Measurements from ENCODE around the gene ANKS1B.
"Not testable (repeated sequence)": the region's sequence is repeated elsewhere in the genome, so short reads cannot be mapped to it uniquely, and the experiment has no call there.

The ANKS1B gene

DNA sequence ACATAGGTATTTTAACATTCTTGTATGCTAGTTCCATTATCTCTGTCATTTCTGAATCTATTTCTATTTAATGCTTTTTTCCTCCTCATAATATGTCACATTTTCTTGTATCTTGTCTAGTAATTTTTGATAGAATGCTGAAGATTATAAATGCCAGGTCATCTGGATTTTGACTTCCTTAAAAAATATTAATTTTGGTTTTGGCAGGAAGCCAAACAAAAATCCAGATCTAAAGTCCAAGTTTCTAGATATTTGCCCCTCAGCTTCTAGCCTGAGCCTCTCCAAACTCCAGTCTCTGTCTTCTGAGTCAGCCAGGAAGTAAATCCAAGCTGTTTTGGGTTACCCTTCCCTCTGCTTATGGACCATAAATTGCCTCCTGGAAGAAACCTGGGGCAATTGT lies 1004.2 kb downstream of the ANKS1B start:
- no peak for DNase-seq

- DNase-seq: no peak
Measured at GRCh38 chr12:98977186-98977585, 1007.5 kb downstream of the ANKS1B start.

DNA sequence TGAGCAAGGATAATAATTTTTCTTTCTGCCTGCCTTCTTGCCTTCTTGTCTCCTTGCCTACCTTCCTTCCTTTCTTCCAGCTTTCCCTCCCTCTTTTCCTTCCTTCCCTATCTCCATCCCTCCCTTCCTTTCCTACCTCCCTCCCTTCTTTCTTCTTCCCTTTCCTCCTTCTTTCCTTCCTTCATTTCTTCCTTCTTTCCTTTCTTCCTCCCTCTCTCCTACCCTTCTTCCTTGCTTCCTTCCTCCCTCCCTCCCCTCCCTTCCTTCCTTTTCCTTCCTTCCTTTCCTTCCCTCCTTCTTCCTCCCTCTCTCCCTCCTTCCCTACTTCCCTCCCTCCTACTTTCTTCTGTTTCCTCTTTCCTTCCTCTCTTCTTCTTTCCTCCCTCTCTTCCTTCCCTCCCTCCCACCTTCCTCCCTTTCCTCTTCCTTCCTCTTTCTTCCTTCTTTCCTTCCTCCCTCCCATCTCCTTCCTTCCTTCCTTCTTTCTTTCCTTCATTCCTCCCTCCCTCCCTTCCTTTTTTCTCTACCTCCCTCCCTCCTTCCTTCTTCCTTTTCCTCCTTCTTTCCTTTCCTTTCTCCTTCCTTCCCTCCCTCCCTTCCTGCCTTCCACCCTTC lies 1009.9 kb downstream of the ANKS1B start:
- no peak for DNase-seq

- DNase-seq: no peak
Measured at GRCh38 chr12:98973395-98973794, 1011.3 kb downstream of the ANKS1B start.

DNA sequence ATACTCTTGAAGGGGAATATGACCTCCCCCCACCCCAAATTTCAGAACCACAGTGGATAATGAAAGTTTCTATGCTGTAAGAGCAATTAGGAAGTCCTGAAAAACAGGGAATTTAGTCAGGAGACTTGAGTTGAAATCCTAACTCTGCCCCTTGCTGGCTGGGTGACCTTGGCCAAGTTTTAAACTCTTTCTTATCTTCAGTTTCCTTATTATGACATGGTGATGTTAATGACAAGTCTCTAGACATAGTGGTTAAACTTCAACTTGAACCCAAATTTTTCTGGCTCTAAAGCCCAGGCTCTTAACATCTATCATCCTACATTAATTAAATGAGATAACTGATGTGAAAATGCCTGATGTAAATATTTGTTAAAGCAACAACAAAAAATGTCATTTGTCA lies 1013.8 kb downstream of the ANKS1B start:
- DNase-seq: no peak

DNA sequence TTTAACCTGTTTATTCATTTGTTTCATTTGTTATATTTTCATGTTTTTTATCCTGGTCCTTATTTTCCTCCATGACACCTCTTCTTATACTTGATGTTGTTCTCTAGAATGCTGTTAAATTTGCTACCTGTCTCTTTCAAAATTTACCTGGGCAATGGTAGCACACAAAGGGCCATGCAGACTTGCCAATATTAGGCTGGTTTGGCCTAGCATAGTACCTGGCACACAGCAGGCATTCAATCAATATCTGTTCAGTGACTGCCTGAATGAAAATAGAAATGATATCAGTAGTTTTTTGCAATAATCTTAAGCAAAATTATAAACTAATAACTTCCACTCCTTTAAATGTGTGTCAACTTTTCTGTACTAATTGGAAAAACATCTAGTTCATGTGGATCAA lies 1014.5 kb downstream of the ANKS1B start:
- DNase-seq: no peak

DNA sequence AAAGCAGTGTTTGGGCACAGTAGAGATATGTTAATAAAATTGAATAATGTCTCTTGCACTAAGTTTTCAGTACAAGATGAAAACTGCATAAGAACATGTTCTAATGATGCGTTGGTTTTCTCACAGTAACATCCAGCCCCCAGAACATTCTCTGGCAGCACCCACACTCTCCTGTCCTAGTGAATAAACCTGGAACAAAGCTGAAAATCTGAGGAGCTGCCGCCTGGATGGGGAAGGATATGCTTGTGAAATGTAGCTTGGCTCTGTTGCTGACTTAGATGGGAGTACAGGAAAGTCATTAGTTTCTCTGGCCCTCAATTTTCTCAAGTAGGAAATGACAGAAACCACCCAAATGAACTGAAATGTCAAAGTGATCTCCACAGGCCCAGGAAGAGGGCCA lies 1015.8 kb downstream of the ANKS1B start:
- no peak for DNase-seq

DNA sequence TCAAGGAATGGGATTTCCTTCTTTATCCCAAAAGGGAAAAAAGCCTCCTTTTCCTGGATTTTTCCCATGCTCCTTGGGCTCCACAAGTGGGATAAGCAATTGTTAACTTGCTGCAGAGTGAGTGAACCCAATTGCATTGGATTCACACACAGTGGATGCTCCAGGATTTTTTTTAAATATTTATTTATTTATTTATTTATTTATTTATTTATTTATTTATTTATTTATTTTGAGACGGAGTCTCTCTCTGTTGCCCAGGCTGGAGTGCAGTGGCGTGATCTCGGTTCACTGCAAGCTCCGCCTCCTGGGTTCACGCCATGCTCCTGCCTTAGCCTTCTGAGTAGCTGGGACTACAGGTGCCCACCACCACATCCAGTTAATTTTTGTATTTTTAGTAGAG lies 1027.6 kb downstream of the ANKS1B start:
- not testable (repeated sequence) for DNase-seq

DNA sequence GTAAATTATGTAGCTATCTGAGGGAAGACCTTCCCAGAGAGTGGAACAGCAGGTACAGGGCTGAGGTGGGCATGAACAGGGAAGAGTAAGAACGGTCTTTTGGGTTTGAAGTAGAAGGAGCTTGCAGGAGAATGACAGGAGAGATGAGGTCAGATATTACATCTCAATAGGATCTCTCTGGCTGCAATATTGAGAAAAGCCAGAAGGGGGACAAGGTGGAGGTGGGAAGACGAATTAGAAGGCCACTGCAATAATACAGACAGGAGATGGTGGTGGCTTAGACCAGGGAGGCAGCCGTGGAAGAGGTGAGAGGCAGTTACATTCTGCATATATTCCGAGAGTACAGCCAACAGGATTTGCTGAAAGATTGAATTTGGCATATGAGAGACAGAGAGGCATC lies 1029.5 kb downstream of the ANKS1B start:
- DNase-seq: peak in 1 of 3 donors; percentile 1

GRCh38 chr12:98954506-98954905 lies 1030.2 kb downstream of the ANKS1B start:
- DNase-seq: no peak

- DNase-seq: no peak
Measured at GRCh38 chr12:98951406-98951805, 1033.3 kb downstream of the ANKS1B start.

GRCh38 chr12:98948343-98948949 lies 1036.3 kb downstream of the ANKS1B start:
- DNase-seq: no peak

GRCh38 chr12:98945864-98946263 lies 1038.9 kb downstream of the ANKS1B start:
- no peak for DNase-seq

DNA sequence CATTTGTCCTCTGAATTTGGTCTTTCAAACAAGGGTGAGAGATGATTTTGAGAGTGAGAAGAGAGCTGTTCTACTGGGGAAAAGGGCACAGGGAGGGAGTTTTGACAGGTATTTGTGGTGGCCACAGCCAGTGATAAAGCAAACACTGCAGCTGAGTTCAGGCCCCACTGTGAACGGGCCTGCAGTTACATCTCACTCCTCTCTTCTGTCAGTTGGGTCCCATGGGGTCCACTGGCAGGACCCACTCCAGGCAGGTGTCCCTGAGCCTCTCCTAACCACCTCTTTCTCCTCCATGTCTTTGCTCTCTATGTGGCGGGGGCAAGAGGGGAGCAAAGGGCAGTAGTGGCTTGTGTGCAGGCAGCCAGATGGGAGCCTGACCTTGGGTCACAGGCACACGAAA lies 1044.8 kb downstream of the ANKS1B start:
- no peak for DNase-seq

- DNase-seq: no peak
Measured at GRCh38 chr12:98939350-98939749, 1045.4 kb downstream of the ANKS1B start.

DNA sequence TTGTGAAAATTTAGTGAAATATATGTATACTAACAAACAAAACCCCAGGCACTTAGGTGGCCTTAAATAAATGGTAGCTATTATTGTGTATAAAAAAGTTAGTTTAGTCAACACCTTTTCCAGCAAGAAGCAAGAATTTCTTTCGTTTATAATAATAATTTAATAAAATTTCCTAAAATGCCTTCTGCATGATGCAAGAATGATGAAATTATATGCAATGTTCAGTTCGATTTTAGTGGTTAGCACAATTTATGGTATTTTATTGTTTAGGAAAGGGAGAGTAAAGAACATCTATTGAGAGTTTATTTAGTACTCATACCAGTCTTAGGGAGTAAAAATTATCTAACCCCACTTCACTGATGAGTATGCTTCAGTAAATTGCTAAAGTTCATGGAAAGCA lies 1048.9 kb downstream of the ANKS1B start:
- DNase-seq: no peak

DNA sequence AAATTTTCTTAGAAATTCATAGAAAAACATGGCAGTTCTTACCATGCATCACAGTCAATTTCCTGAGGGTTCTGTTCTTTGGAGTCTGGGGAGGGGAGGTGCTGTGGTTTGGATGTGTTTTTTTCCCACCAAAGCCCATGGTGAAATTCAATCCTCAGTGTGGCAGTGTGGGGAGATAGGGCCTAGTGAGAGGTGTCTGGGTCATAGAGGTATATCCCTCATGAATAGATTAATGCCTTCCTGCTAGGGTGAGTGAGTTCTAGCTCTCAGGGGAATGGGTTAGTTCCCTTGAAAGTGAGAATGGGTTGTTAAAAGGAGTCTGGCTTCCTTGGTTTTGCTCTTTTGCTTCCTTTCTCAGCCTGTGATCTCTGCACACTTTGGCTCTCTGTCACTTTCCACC lies 1061.9 kb downstream of the ANKS1B start:
- no peak for DNase-seq

GRCh38 chr12:98918176-98918863 lies 1066.4 kb downstream of the ANKS1B start:
- no peak for DNase-seq

DNA sequence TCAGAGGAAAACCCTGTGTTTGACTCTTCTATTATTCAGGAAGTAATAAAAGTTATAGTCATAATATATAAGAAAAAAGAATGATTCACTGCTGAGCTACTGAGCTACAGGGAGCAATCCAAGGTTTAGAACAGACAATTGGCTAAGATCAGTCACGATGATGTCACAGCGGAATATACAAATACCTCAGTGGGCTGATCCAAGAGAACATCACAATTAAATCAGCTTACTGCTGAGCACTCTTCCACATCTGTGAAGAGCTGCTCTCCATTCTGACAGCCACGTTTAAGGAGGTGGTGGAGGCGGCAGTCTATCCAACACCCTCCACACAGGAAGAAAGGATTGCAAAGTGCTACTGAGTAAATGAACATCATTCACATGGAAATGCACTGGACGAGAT lies 1068.6 kb downstream of the ANKS1B start:
- no peak for DNase-seq

DNA sequence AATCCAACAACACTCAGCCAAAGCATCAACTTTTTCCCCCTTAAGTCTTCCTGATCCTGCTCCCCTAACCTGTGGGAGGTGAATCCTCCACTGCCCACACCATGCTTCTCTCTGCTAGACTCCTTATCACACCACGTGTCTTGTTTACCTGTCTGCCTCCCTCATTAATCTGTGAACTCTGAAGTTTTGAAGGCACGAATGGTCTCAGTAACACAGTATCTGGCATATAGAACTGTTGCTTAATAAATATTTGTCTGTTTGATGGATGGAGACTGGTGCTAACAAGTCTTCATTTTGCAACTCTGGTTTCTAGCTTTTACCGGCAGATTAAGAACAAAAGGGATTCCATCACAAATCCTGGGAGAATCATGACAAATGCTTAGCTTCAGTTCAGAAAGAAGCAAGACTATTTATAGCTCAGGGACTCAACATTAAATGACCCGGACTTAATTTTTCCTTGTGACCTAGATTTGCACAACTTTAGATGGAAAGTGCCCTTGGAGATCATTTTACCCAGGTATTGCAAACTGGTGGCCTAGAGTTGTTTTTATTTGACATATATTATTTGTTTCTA lies 1072.2 kb downstream of the ANKS1B start:
- DNase-seq: no peak

DNA sequence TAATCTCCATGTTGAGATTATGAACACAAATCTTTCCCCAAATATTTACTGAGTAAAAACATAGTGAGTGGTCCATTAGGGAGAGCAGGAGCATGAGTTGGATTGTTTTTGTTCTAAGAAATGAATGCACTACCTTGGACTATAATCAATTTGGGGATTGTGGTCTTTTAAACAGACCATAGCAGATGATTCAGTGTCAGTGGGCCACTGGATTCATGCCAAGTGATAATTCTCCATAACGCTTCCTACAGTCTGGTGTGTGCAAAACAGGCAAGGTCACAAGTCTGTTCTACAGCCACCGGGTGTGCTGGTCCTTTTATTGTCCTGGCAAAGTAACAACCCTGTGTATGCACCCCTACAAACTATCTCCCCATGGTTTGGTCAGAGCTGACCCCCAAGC lies 1073.3 kb downstream of the ANKS1B start:
- no peak for DNase-seq

DNA sequence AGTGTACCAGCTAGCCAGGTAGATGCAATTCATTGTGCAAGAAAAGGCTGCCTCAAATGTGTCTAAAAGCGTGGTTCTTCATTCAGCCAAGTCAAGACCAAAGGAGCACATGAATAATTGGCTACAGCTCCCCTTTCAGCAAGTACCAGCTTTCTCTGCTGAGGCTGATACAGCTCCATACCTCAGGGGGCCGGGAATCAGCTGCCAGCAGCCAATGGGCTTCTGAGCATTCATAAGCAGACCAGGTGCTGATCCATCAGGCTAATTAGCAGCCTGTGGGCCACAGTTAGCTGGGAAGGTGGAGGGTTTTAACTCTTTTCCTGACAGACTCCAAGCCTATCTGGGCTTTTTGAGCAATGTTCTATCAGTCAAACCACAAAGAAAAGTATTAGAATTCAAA lies 1075.0 kb downstream of the ANKS1B start:
- no peak for DNase-seq

DNA sequence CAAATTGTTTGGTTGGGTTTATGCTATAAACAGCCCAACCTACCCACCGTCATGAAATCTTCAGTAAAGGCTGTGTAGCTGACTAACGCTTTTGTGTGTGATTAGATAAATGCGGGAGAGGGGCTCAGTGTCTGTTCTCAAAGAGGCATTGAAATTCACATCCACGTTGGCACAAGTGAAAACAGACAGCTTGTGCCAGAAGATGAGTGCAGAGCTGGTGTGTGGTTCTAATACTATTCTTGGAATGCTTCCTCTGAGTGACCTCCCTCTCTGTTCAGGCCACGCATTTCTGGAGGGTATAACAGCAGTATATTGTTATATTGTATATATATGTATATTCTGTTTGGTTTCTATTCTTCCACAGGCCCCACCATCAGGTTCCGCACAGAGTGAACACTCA lies 1075.9 kb downstream of the ANKS1B start:
- no peak for DNase-seq

DNA sequence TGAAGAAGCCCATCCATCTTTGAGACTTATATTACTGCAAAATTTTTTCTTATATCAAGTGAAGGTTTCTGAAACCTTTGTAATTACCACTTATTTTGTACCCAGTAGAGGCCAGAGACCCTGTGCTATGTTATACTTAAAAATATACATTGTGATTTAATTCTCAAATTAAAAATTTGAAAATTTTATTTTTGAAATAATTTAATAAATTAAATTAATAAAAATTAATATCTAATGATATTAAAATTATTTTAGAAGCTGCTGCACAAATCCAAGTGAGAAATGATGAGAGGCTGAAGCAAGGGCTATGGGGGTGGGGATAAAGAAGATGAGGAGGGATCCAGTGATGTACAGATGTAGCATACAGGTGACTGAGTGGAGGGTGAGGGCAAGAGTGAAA lies 1080.9 kb downstream of the ANKS1B start:
- no peak for DNase-seq

Data from suppressor macrophage treated with lipopolysaccharide for 1 hour (primary cell).